Stimulated activated naive B cell treated with anti-CD40 and anti-IgM and Interleukin-4, amounts not matched to agents 10 μg/mL and 1 μg/mL and 100 μg/mL, for 72 hours (primary cell): ENCODE results near the gene PRCC.

Experiments used
- ATAC-seq, 2 donors: fragments of 150-1000 bp; cut with Tn5 transposase; replicated peaks; 2 replicates each; pipeline ENCODE4 v1.10.0; 2021; ENCODE audit warnings: moderate library complexity in 1 of 2
- DNase-seq: peaks from one replicate; pipeline ENCODE4 v3.0.0; 2021
- H3K27ac Mint-ChIP-seq: one replicate; pipeline ENCODE4 v1.8.0; 2022; ENCODE audit warnings: mild to moderate bottlenecking, mixed read lengths
- H3K27me3 Mint-ChIP-seq, 2 donors: one replicate each; pipeline ENCODE4 v1.8.0; 2022; ENCODE audit warnings: mixed read lengths in 2 of 2
- H3K36me3 Mint-ChIP-seq, 2 donors: one replicate each; pipeline ENCODE4 v1.8.0; 2022; ENCODE audit warnings: mixed read lengths in 2 of 2, mild to moderate bottlenecking in 1 of 2
- H3K4me1 Mint-ChIP-seq, 2 donors: one replicate each; pipeline ENCODE4 v1.8.0; 2022; ENCODE audit warnings: mixed read lengths in 2 of 2, mild to moderate bottlenecking in 1 of 2
- H3K4me3 Mint-ChIP-seq, 2 donors: one replicate each; pipeline ENCODE4 v1.8.0; 2022; ENCODE audit warnings: mild to moderate bottlenecking in 2 of 2, mixed read lengths in 2 of 2, moderate library complexity in 1 of 2
- H3K9me3 Mint-ChIP-seq, 2 donors: one replicate each; pipeline ENCODE4 v1.8.0; 2022; ENCODE audit warnings: mixed read lengths in 2 of 2, mild to moderate bottlenecking in 1 of 2

Gene PRCC

DNA sequence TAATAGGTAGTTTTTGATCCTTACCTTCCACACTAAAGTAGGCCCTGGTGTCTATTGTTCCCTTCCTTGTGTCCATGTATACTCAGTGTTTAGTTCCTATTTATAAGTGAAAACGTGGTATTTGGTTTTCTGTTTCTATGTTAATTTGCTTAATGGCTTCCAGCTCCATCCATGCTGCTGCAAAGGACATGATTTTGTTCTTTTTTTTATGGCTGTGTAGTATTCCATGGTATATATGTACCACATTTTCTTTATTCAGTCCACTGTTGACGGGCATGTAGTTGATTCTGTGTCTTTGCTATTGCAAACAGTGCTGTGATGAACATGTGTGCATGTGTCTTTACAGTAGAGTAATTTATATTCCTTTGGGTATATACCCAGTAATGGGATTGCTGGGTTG is 20.8 kb downstream of the PRCC start:
- Mint-ChIP-seq H3K4me3 (no peak overlapping the region), H3K4me1 (peaks cover 9 to 12% of the 10 kb centered on the region in 2 donors), H3K36me3 (peaks cover 42 to 60% of the 10 kb centered on the region in 2 donors), H3K27me3 (no peaks in the 10 kb centered on the region), H3K9me3 (no peaks in the 10 kb centered on the region), H3K27ac (no peak overlapping the region)
- ATAC-seq (no peak), DNase-seq (no peak)

- H3K27ac Mint-ChIP-seq, result peak overlapping the region; percentile 22
- peaks cover 44 to 62% of the 10 kb centered on the region in 2 donors for H3K36me3 Mint-ChIP-seq
These were observed 22.4 kb downstream of the PRCC start for GRCh38 chr1:156789621-156790318.

GRCh38 chr1:156794506-156795373 is 27.4 kb downstream of the PRCC start:
- H3K36me3 Mint-ChIP-seq, result peaks cover 42 to 61% of the 10 kb centered on the region in 2 donors
- no peaks in the 10 kb centered on the region for H3K27me3 Mint-ChIP-seq
- H3K4me3 Mint-ChIP-seq, result no peak overlapping the region
- H3K4me1 Mint-ChIP-seq, result no peaks in the 10 kb centered on the region
- DNase-seq, result no peak
- peak overlapping the region; percentile 31 for H3K27ac Mint-ChIP-seq
- H3K9me3 Mint-ChIP-seq, result no peaks in the 10 kb centered on the region
- ATAC-seq, result no peak

More at GRCh38 chr1:156789621-156790318, 22.4 kb downstream of the PRCC start:
- Mint-ChIP-seq H3K4me3 (no peak overlapping the region), H3K9me3 (no peaks in the 10 kb centered on the region), H3K4me1 (peaks cover 9 to 12% of the 10 kb centered on the region in 2 donors), H3K27me3 (no peaks in the 10 kb centered on the region)
- ATAC-seq (no peak), DNase-seq (no peak)

GRCh38 chr1:156795374-156795733 is 28.0 kb downstream of the PRCC start:
- no peaks in the 10 kb centered on the region for H3K4me1 Mint-ChIP-seq
- DNase-seq, result no peak
- H3K27me3 Mint-ChIP-seq, result no peaks in the 10 kb centered on the region
- no peak overlapping the region for H3K27ac Mint-ChIP-seq
- no peak for ATAC-seq
- no peak overlapping the region for H3K4me3 Mint-ChIP-seq
- H3K36me3 Mint-ChIP-seq, result peaks cover 38 to 61% of the 10 kb centered on the region in 2 donors
- no peaks in the 10 kb centered on the region for H3K9me3 Mint-ChIP-seq

- ATAC-seq, result no peak
These were observed 28.5 kb downstream of the PRCC start for GRCh38 chr1:156795787-156796186.

DNA sequence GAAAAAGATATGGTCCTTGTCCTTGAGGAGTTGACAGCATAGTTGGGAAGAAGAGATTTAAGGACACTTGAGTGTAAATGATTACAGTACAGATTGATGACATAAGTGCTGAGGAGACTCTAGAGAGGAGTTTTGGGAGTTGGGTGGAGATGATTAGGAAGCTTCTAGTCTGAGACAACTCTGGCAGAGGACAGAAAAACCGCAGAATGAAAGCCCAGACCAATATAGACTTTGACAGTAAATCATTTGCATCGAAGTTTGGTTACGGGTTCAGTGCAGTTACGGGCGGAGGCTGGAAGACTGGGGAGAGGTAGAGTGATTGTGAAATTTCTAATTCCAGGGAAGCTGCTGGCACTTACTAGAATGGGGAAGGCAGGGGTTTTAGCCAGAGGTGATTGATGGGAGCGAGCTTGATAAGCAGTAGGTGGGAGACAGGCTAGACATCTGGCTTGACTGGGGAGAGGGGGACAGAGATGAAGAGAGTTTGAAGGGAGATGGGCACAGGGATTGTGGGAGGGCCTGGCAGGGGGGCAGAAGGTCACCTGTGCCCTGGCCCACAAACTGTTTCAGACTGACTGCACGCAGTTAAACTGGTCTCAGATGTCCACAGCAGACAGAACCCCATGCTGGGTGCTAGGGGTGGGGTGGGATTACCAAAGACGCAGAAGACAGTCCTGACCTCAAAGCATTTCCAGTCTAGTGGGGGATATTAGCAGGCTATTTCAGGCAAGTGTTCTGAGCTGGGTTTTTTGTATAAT is 29.2 kb downstream of the PRCC start:
- no peak overlapping the region for H3K4me3 Mint-ChIP-seq
- no peaks in the 10 kb centered on the region for H3K9me3 Mint-ChIP-seq
- H3K36me3 Mint-ChIP-seq, result peaks cover 39 to 71% of the 10 kb centered on the region in 2 donors
- no peak for DNase-seq
- no peak for ATAC-seq
- H3K4me1 Mint-ChIP-seq, result peaks cover 0 to 2% of the 10 kb centered on the region in 2 donors
- H3K27ac Mint-ChIP-seq, result no peak overlapping the region
- no peaks in the 10 kb centered on the region for H3K27me3 Mint-ChIP-seq

More at GRCh38 chr1:156795787-156796186, 28.5 kb downstream of the PRCC start:
- Mint-ChIP-seq H3K9me3 (no peaks in the 10 kb centered on the region), H3K27ac (no peak overlapping the region), H3K4me1 (no peaks in the 10 kb centered on the region), H3K4me3 (no peak overlapping the region), H3K27me3 (no peaks in the 10 kb centered on the region), H3K36me3 (peaks cover 38 to 65% of the 10 kb centered on the region in 2 donors)
- DNase-seq, result no peak

GRCh38 chr1:156797212-156797871 is 30.0 kb downstream of the PRCC start:
- no peak for DNase-seq
- H3K36me3 Mint-ChIP-seq, result peaks cover 34 to 70% of the 10 kb centered on the region in 2 donors

GRCh38 chr1:156801409-156802121 is 34.2 kb downstream of the PRCC start:
- peak overlapping the region; percentile 4 for H3K27ac Mint-ChIP-seq
- DNase-seq, result no peak
- no peak for ATAC-seq
- H3K4me3 Mint-ChIP-seq, result no peak overlapping the region
- peaks cover 20 to 63% of the 10 kb centered on the region in 2 donors for H3K36me3 Mint-ChIP-seq
- H3K4me1 Mint-ChIP-seq, result peaks cover 10 to 11% of the 10 kb centered on the region in 2 donors
- H3K9me3 Mint-ChIP-seq, result no peaks in the 10 kb centered on the region
- H3K27me3 Mint-ChIP-seq, result no peaks in the 10 kb centered on the region

More at GRCh38 chr1:156797212-156797871, 30.0 kb downstream of the PRCC start:
- ATAC-seq, result peak; percentile 64 to 76
- Mint-ChIP-seq H3K4me3 (no peak overlapping the region), H3K9me3 (no peaks in the 10 kb centered on the region), H3K27ac (no peak overlapping the region), H3K4me1 (peaks cover 0 to 2% of the 10 kb centered on the region in 2 donors), H3K27me3 (no peaks in the 10 kb centered on the region)

DNA sequence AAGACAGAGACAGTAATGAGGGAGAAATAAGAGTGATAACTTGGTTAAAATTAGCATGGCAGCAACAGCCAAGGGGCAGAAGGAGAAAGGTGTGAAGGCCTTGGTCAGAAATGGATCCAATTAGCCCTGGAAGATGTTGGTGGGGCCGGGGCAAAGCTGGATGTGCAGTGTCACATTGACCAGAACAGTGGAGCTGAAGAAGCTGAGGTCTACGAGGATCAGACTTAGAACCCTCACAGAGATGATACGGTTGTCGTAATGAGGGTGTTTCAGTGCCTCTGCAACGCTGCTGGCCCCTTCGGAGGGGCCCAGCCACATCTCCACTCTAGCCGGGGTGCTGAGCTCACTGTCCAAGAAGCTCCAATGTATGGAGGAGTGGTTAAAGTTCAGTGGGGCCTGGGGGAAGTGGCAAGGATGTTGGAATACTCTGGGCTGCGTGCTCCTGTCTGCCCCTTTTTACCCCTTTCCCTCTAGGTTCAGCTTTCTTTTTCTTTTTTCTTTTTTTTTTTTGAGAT is 35.1 kb downstream of the PRCC start:
- H3K27me3 Mint-ChIP-seq, result no peaks in the 10 kb centered on the region
- H3K36me3 Mint-ChIP-seq, result peaks cover 18 to 64% of the 10 kb centered on the region in 2 donors
- H3K4me1 Mint-ChIP-seq, result peaks cover 13 to 14% of the 10 kb centered on the region in 2 donors
- no peaks in the 10 kb centered on the region for H3K9me3 Mint-ChIP-seq
- ATAC-seq (no peak), DNase-seq (no peak)
- H3K27ac Mint-ChIP-seq, result peak overlapping the region; percentile 1
- H3K4me3 Mint-ChIP-seq, result no peak overlapping the region

- Mint-ChIP-seq H3K36me3 (peaks cover 24 to 67% of the 10 kb centered on the region in 2 donors), H3K4me3 (no peak overlapping the region), H3K9me3 (no peaks in the 10 kb centered on the region), H3K27me3 (peaks cover 0 to 5% of the 10 kb centered on the region in 2 donors), H3K4me1 (peaks cover 21% of the 10 kb centered on the region in 2 donors), H3K27ac (no peak overlapping the region)
- DNase-seq, result no peak
- ATAC-seq, result no peak
These were observed 35.9 kb downstream of the PRCC start for GRCh38 chr1:156803086-156803851.

- H3K27ac Mint-ChIP-seq, result peak overlapping the region; percentile 63
- H3K27me3 Mint-ChIP-seq, result peaks cover 0 to 5% of the 10 kb centered on the region in 2 donors
- no peak overlapping the region for H3K4me3 Mint-ChIP-seq
- DNase-seq (no peak), ATAC-seq (peak in 1 of 2 donors; percentile 7)
- H3K36me3 Mint-ChIP-seq, result peaks cover 27 to 72% of the 10 kb centered on the region in 2 donors
- peaks cover 22 to 26% of the 10 kb centered on the region in 2 donors for H3K4me1 Mint-ChIP-seq
- H3K9me3 Mint-ChIP-seq, result no peaks in the 10 kb centered on the region
These were observed 36.7 kb downstream of the PRCC start for GRCh38 chr1:156804026-156804425.

DNA sequence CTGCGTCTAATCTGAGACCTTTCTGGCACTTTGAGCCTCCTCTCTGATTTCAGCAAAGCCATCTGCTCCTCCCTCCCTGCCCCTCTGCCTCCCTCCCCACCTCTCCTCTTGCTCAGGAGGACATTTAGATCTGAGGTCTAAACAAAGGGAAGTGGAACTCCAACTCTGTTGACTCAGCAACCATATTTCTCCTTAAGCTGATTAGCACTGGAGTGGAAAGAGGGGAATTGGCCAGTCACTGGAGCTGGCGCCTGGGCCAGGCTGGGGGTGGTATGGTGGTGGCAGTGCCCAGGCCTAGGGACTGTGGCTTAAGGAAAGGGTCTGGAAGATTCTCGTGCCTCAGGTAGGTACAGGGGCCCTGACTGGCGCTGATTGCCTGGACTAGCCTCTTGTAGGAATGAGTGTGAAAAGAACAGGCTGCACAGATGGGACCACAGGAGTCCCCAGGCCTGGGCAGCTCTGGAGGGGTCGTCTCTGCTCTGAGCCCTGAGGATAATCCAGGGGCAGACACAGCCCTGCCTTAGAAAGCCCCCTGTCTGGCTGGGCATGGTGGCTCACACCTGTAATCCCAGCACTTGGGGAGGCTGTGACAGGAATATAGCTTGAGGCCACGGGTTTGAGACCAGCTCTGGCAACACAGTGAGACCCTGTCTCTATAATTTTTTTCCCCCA is 37.4 kb downstream of the PRCC start:
- ATAC-seq (peak; percentile 77 to 80), DNase-seq (no peak)
- Mint-ChIP-seq H3K9me3 (no peaks in the 10 kb centered on the region), H3K27me3 (peaks cover 0 to 5% of the 10 kb centered on the region in 2 donors), H3K36me3 (peaks cover 27 to 72% of the 10 kb centered on the region in 2 donors), H3K4me1 (peaks cover 24 to 26% of the 10 kb centered on the region in 2 donors), H3K27ac (peak overlapping the region; percentile 52), H3K4me3 (no peak overlapping the region)
